MV-4-11 (cell line): ENCODE results near the gene ANKRD35.
"Not testable (repeated sequence)": the region's sequence is repeated elsewhere in the genome, so short reads cannot be mapped to it uniquely, and the experiment has no call there.

Source experiments
- DNase-seq: peaks from one replicate; lab custom pipeline; 2025; lab: John Stamatoyannopoulos, UW

ANKRD35 gene

DNA sequence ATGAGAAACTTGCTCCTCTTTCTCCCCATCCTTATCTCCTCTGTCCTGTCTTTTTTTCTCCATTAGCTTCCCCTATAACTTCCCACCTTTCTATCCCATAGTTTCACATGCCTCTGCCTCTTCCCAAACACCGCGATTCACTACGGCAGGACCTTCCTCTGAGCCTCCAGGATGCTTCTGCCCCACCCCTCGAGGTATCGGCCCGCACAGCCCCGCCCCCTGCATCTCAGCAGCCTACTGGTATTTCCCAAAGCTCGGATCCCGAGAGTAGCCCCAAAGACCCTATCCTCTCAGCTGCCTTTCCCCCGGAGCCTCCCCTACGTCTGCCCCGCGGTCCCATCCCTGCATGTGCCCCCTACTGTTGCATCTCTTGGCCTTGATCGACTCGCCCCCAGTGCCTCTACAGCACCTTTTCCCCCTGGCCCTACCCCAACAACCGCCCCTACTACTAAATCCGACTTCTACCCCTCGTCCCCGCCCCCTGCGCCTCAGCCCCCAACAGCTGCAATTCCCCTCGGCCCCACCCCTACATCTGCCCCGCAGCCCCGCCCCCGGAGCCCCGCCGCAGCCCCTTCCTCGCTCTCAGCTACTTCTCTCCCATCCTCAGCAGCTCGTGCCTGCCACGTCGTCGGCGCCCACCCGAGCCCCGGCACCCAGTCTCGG, 27.3 kb downstream of the ANKRD35 start:
- DNase-seq: no peak

DNA sequence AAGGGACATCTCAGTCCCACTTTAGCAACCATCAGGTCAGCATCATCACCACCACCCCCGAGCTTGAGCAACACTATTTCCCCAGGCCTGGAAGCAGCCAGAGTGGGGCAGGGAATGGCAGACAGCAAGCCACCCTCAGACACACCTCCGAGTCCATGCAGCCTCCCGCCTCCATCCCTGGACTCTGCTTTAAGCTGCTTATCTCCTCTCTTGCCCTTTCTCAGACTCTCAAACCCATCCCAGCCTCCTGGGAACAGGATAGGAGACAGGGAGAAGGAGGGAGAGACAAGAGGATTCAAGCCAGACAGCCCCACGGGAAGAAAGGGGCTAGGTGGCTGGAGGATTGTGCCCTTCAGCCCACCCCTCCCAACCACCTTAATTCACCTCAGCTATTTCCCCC, 28.5 kb downstream of the ANKRD35 start:
- DNase-seq: no peak

DNA sequence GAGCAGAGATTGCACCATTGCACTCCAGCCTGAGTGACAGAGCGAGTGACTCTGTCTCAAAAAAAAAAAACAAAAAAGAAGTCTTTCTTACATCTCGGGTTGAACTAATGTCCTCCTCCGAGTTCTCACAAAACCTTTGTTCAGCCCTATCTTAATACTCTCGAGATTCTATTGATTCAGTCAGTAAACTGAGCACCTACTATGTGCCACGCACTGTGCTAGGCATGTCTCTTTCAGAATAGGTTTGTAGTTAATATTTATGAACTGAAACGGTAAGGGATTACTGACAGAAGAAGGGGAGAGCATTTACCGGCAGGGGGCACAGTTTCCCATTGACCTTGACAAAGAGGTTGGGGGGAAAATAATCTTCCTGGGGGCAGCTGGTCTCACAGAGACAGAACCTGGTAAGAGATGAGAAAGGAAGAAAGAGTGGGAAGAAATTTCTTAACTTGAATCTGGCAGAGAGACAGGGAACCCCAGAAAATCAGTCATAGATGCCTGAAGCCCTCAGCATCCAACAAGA, 30.2 kb downstream of the ANKRD35 start:
- no peak for DNase-seq

DNA sequence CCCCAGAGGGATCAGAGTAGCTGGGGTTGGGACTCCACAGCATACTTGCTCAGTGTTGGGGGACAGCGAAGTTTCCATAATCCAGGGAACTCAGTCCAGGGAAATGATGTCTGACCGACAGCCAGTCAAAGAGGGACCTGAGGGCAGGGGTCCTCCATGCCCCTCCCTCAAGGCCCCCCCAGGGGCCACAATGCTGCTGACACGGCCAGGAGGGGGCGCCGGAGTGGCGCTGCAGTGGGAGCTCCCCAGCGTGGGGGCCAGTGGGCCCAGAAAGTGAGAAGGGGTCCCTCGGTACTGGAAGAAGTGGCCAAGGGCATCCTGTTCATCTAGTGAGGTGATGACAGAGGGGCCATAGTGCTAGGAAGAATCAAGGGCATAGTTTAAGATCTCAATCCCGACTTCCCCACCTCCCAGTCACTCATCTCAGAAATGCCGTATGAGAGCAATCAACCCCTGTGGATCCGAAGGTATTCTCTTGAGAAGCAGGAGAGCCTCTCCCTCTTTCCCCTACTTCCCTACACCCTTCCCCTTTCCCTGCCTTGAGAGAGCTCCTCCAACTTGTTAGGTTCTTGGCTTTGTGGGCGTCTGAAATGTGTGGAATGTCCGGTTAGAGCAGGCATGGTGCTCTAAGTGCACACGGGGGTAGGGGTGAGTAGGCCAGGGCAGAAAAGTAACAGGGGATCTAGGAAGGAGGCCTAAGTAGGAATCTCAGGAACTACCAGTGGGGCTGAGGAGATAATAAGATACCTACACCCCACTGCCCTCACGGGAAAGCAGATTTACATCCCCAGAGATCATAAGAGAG, 36.1 kb downstream of the ANKRD35 start:
- no peak for DNase-seq

DNA sequence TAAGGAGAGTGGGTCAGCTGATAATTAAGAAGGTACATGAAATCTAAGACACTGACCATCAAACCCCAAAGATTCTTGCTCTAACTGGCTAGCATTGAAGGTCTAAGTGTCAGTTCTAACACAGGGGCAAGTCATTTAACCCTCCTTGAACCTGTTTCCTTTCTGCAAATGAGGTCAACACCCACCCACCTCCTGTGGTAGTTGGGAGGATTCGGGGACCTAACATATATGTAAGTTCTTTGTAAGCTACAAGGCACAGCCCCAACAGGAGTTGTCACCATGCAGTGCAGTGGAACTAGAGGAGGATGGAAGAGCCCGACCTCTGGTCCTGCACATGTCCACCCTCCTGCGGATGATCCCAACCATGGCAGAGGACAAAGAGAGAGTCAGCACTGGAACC, 37.8 kb downstream of the ANKRD35 start:
- DNase-seq: no peak

DNA sequence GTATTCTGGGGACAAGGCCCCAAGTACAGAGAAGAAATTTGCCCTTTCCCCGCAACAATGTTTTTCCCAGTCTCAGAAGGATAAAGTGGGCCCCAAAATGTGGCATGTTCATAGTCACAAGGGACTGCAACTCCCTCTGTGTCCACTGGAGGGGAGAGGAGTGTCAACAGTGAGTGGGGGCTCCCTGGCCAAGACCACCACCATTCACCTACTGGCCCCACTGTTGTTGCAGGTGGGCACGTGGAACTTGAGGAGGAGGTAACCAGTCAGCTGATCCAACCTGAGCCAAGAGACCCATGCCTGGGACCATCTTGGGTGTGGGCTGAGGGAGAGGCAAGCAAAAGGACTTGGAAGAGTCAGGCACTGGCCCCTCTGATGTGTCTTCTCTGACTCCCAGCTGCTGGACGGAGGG, 39.5 kb downstream of the ANKRD35 start:
- peak; percentile 6 for DNase-seq

DNA sequence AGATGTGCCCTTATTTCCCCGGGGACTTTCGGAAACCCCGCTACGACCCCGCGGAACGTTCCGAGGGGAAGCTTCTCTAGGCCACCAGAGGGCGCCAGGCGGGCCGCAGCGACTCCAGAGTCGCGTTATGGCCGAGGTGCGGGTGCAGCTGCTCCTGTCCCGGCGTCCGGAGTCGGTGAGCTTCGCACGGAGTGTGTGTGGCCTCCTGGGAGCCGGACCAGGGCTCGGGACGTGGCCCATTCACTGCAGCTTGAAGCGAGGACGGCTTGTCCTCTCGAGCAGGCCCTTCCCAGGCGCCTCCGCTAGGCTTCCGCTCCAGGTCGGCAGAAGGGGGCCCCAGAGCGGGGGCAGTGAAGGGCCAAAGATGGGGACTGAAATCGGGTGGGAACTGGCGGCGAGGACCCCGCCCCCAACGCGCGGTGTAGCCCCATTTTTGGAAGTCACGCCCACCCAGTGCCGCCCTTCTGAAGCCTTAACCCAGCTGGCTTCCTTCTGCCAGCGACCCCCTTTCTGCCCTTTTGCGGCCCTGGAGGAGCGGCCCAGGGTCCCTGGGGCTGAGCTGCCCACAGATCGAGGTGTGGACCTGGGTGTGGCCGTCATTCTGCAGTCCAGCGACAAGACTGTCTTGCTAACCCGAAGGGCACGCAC, 40.0 kb downstream of the ANKRD35 start, which contains the start of gene NUDT17:
Gene NUDT17, plus strand, starts transcription at position 117 of the 648 bp plus-strand sequence. Its CDS starts 11 bp downstream, at position 128.
- peak; percentile 67 for DNase-seq

DNA sequence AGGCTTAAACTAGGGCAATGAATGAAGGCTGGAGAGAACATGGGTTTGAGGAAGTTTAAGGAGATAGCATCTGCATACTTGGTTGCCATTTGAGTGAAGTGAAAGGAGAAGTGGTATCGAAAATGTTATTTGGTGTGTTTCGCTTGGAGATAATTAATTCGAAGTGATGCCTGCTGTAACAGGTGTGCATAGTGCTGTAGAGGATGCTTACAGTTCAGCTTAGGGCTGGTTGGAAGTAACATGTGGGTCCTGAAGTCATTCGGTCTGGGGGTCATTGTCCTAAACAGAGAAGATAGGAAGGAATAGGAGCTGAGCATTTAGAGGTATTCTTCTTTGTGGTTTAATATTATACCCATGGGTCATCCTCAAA, 40.5 kb downstream of the ANKRD35 start:
- peak; percentile 93 for DNase-seq

DNA sequence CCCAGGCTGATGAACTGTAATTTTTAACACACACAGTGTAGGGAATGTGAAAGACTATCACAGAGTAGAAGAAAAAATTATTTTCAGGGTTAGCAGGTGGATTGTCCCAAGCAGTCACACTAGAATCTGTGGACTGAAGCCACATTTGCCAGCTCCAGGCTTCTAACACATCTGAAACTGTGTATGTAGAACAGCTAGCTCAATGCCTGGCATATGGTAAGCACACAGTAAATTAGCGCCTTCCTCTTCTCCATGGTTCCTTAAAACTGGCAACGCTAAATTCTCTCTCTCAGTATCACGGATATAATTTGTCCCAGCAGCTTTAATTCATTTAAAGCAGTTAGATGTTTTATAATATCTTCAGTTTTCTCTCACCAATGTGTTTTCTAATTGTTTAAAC, 42.6 kb downstream of the ANKRD35 start:
- no peak for DNase-seq

DNA sequence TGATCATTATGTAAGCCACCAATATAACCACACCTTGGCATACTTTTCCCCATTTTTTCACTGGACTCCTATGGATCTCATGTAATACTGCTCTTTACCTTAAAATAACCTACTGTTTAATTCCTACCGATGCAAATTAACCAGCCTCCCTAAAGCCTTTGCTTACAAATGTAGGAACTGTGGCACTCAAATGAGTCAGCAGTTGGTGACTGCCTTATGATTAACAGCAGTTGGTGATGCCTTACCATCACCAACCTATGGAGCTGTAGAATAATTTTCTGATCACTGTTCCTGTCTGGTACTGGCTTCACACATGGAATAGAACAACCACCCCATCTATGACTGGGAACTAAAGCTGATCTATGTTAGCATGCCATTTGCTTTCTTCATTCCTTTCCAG, 48.0 kb downstream of the ANKRD35 start:
- no peak for DNase-seq

DNA sequence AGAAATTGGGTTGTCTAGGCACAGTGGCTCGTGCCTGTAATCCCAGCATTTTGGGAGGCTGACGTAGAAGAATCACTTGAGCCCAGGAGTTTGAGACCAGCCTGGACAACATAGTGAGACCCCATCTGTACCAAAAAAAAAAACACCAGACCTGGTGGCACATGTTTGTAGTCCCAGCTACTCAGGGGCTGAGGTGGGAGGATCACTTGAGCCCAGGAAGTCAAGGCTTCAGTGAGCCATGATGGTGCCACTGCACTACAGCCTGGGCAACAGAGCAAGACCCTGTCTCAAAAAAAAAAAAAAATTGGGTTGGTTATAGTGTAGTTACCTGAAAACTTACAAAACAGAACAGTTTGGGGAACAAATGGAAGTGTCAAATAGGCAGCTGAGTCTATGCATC, 54.9 kb downstream of the ANKRD35 start:
- DNase-seq: not testable (repeated sequence)

DNA sequence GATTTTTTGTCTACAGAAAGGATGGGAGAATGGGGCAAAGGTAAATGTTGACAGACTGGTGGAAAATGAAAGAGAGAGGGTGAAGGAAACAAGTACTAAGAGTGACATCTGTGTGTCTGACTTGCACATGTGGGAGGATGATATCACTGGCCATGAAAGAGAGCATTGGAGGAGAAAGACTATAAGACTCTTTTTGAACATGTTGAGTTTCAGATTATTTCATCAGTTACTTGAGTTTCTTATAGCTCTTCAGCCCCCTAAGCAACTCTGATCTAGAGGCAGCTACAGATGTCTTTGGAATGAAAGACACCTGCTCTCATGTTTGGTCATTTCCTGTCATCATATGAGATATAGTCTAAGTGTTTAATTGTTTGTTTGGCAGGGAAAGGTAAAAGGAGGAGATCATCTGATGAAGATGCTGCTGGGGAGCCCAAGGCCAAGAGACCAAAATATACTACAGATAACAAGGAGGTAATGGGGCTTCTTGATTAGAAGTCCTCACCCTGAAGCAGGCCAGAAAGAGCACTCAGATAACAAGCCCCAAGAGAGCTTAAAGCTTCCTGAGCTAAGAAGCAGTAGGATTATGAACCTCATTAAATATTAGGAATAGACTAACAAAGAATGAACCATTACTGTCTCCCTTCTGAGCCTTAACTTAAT, 57.2 kb downstream of the ANKRD35 start:
- no peak for DNase-seq

DNA sequence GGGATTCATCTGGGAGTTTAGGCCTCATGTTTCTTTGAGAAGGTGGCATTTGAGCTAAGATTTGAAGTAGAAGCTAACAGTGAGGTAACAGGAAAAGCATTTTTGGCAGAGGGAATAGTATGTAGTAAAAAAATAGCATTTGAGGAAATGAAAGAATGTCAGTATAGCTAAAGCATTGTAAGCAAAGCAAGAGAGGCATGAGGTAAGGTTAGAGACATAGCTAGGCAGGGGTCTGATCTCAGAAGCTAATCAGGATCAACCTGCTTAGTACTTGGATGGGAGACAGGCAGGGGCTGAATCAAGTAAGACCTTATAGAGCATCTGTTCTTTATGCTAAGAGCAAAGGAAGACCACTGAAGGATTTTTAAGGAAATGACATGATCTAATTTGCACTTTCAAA, 57.7 kb downstream of the ANKRD35 start:
- peak; percentile 35 for DNase-seq

DNA sequence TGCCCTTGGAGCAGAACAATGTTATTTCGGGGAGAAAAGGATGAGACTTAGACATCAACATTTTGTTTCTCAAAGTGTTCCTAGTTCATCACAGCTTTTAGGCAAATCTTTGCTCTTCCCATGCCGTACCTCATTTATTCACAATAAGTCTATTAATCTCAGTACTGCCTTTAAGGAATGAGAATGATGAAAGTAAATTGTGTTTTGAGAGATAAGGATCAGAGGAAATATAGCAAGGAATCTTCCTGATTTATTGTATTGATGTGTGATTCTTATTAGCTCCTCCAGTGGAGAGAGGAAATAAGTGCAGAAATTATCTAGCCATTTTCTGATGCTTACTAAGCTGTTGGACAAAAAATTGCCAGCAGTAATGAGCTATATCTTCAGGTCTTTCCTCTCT, 59.6 kb downstream of the ANKRD35 start:
- peak; percentile 7 for DNase-seq

DNA sequence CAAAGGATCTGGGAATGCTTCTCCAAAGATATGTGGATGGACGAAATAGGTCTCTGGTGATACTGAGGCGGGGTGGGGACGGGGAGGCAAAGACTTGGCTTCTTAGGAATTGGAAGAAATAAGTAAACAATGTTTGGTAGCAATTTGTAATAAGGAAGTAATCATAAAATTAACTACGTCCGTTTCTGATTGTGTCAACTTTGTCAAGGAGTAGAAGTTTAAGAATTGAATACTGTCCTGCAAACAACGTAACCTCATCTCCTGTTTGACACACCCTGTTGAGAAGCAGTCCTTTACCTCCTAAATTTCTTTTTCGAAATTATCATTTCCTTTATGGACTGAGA, 61.2 kb downstream of the ANKRD35 start:
- no peak for DNase-seq

DNA sequence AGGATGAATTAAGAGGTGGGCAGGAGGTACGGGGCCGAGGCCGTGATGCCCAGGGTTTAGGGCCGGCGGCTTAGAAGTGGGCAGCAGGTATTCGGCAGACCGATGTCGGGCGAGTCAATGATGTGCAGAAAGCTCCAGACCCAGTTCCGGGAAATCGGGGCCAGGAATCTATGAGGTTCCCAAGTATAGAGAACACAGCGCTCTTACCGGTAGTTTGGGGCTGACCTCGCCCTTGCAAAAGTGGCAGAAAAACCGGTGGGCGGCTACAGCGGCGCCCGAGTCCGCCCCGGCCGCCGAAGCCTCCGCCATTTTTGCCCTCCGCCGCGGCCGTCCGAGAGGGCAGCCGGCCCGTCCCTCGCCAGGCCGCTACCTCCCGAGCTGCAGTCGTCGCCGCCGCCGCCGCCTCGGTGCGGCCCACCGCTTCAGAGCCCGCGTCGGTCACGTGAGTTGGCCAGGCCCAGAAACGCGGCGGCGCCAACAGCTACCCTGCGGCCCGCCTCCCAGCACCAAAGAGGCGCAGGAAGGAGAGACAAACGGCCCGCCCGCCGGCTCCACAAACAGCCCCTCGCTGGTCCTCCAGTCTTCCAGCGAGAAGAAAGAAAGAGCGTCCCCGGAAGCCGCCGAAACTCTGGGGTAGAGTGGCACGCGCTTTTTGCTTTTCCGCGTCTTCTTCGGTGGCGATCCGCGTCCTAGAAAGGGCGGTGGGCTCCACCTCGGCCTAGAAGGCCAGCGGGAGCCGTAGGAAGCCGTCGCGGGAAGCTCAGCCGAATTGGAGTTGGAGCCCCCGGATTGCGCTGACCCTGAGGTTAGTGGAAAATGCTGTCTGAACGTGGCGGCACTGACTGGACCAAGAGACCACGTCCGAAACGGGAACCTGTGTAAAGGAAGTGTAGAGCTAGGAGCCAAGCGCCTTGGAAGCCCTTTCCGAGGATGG, 61.8 kb downstream of the ANKRD35 start, which contains the start of the genes POLR3C and RNF115:
Gene POLR3C, plus strand, starts transcription at position 636 of the 934 bp plus-strand sequence. CDS start 1,577 bp downstream, outside the sequence.
Gene RNF115, minus strand, starts transcription at position 531 of the 934 bp plus-strand sequence. Its CDS starts 222 bp downstream, at position 309.
- peak; percentile 90 for DNase-seq

DNA sequence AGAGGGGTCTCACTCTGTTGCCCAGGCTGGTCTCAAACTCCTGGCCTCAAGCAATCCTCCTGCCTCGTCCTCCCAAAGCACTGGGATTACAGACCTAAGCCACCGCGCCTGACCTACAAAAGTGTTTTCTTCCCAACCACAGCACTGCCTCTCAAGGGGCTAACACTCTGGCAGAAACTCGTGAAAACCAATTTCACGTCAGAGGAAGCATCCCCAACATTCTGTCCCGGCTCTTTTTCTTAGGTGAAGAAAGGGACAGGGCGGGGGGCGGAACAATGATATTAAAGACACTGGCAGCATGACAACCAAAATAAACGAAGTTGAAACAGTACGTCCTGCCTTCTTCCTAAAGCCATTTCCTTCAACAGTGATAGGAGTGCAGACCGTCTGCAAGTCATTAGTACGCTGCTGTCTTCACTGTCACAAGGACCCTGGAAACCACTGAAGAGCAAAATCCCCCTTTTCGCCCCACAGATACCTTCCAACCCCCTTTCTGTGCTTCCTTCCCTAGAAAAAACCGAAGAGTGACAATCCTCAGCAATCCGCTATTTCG, 62.8 kb downstream of the ANKRD35 start:
- DNase-seq: not testable (repeated sequence)

DNA sequence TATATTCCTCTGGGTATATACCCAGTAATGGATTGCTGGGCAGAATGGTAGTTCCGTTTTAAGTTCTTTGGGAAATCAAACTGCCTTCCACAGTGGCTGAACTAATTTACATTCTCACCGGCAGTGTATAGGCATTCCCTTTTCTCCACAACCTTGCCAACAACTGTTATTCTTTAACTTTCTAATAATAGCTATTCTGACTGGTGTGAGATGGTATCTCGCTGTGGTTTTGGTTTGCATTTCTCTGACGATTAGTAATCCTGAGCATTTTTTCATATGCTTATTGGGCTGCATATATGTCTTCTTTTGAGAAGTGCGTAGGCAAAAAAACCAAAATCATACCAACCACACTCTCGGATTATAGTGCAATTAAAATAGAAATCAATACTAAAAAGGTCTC, 67.6 kb downstream of the ANKRD35 start:
- not testable (repeated sequence) for DNase-seq
